ENCODE measurements around the gene RAB11FIP4. TPM values are rescaled to one million over a fixed set of nuclear protein-coding genes. Genes with fewer than 3 reads are reported as not detected.
A peak's percentile ranks its signal among the peaks of the same experiment; 100 is the strongest.

Gene RAB11FIP4
- total and polyA plus RNA-seq, 9 of the 15 experiments (the other 6 are each of a cell fraction or from before 2014, with no cell fraction given), result 0.62 to 16.6 (median 8.9) TPM

- no peak for TF ChIP-seq U2AF1 (optimal IDR thresholded peaks at IDR 0.05; ENCODE audit: low read depth, low read length)
- TF ChIP-seq ZNF507 (tag; conservative IDR thresholded peaks at IDR 0.05), result no peak
- TF ChIP-seq HMG20B (CRISPR knock-in tag; IDR thresholded peaks at IDR 0.05), result no peak
These were observed 174.9 kb downstream of the RAB11FIP4 start (continued) for GRCh38 chr17:31566247-31566991.

DNA sequence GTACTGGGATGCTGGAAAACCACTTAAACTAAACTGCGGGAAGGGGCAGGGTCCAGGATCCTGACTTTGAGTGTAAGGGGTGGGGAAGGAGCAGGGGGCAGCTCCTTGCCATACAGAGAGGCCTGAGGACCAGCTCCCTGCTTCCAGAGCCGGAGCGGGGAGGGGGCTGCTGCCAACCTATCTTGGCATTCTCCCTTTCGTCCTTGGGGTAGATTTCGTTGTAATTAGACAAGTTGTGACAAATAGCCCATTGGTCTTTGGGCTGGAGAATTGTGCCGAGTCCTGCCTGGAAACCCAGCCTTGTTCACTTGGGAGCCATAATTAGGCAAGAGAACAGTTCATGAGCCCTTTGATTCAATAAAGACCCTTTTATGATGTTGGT lies 175.5 kb downstream of the RAB11FIP4 start:
- POLR2A ChIA-PET, result interaction anchor here (0.6 to 1.7 kb wide), 3 partner anchors 9 to 50 kb away, joined by 3 to 4 read pairs (median 4); no protein-coding TSS in a partner anchor
- intact Hi-C loops (cut with micrococcal nuclease) (no loop called here), in situ Hi-C loops (cut with MboI) (no loop called here)
- WGBS (ENCODE audit: insufficient coverage, low coverage, missing lambda C conversion rate), result 6% methylated on average over 6 of the region's 6 CpGs
- H3K9me1 ChIP-seq (ENCODE audit: control insufficient read depth, insufficient read depth, low read length), result peaks cover 3% of the 10 kb centered on the region
- H3K4me2 ChIP-seq (ENCODE audit: insufficient read depth, low read length), result no peak overlapping the region
- no peaks in the 10 kb centered on the region for H3K4me1 ChIP-seq (replicated peaks in 1 of 2; ENCODE audit: control insufficient read depth in 2 of 2, insufficient read depth in 2 of 2, low read length in 2 of 2)
- CTCF ChIA-PET (ENCODE audit: low intra/inter-chr PET ratio), result no interaction called here
- no peak for DNase-seq (ENCODE audit: extremely low read depth in 1 of 4, low spot score in 3 of 4)
- no peak overlapping the region for H2AFZ ChIP-seq (ENCODE audit: low read depth, low read length)
- peaks cover 41 to 66% of the 10 kb centered on the region in 2 experiments for H3K27me3 ChIP-seq (ENCODE audit: control insufficient read depth in 2 of 2, insufficient read depth in 2 of 2, low read length in 2 of 2)
- no peak overlapping the region for H3K4me3 ChIP-seq
- TF ChIP-seq GTF2A2 (tag; IDR thresholded peaks at IDR 0.05) (no peak), CBX8 (IDR thresholded peaks at IDR 0.05; ENCODE audit: borderline replicate concordance, extremely low read depth, low read depth, low read length, poor library complexity, severe bottlenecking) (peak; percentile 91)
- no peaks in the 10 kb centered on the region for H3K9me3 ChIP-seq (replicated peaks; ENCODE audit: control insufficient read depth, insufficient read depth, low read depth, low read length)
- no peak for FAIRE-seq
- H3K9ac ChIP-seq (ENCODE audit: insufficient read depth in 1 of 2, low read depth in 2 of 2, low read length in 2 of 2), result no peak overlapping the region
- no peaks in the 10 kb centered on the region for H3K36me3 ChIP-seq (ENCODE audit: control insufficient read depth, insufficient read depth, low read length)
- H3K27ac ChIP-seq (ENCODE audit: extremely low read depth, low read depth, low read length), result no peak overlapping the region
- no peaks in the 10 kb centered on the region for H3K79me2 ChIP-seq (ENCODE audit: control insufficient read depth, insufficient read depth, low read length)
- no peak for ATAC-seq
- no TSS peak for BruUV-seq (replicated peaks)
- H4K20me1 ChIP-seq (replicated peaks; ENCODE audit: control insufficient read depth, insufficient read depth, low read length), result 0 out of 2 replicates have a peak, but pooled peaks cover 7% of the 10 kb centered on the region

Data from K562 (cell line).